HG02759 (cell line): ENCODE measurements around the gene LRMDA.

Experiments
- ATAC-seq: cut with Tn5 transposase; IDR thresholded peaks from one replicate; pipeline ENCODE4 v1.9.1; 2021; ENCODE audit warnings: mild to moderate bottlenecking, moderate library complexity; ENCODE audit not compliant: unreplicated experiment

Gene LRMDA

DNA sequence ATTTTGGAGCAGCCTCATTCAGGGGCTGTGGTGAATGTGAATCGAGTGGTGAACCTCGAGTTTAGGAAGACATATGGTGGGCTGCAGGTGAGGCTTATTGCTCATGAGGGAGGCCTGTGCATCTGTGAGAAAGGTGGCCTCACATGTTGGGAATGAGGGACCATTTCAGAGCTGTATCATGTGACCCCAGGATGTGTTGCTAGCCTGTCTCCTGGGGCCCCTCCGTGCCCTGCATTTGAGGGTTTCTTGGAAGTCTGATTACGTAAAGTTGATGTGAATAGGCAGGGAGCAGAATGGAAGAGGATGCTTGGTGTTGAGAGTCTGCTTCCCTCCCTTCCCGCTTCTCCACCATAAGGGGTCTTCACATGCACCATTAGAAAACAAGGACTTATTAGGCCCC, 569.1 kb downstream of the LRMDA start:
- no peak for ATAC-seq

- ATAC-seq = no peak
These were observed 569.6 kb downstream of the LRMDA start for GRCh38 chr10:76001019-76001418.

GRCh38 chr10:76001461-76001860, 570.0 kb downstream of the LRMDA start:
- ATAC-seq = no peak

DNA sequence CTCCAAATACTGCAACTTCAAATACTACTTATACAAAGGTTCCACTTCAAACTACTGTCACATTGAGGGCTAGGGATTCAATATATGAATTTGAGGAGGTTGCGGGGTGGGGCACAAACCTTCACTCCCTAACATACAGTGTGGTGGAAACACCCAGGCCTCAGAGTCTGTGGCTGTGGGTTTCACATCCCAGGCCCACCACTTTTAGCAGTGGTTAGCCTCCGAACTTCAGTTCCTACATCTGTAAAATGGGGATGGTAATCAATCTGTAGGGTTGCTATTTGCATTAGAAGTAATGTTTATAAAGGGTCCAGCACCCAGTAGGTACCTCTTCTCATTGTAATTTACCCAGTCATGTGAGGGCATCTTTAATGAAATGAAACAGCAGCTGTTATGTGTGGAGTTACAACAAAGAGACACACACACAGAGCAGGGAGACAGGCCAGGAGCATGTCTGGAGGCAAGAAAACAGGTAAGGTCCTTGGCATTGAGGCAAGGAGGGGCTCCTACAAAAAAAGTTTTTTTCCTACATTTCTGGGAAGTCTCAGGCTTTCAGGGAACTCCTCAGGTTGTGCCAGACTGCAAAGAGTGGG, 570.9 kb downstream of the LRMDA start:
- no peak for ATAC-seq

- ATAC-seq = no peak
These were observed 576.3 kb downstream of the LRMDA start for GRCh38 chr10:76007667-76008181.

- no peak for ATAC-seq
These were observed 578.1 kb downstream of the LRMDA start for GRCh38 chr10:76009531-76009930.

- ATAC-seq = no peak
These were observed 579.3 kb downstream of the LRMDA start for GRCh38 chr10:76010703-76011102.

GRCh38 chr10:76012716-76013327, 581.4 kb downstream of the LRMDA start:
- ATAC-seq = no peak

DNA sequence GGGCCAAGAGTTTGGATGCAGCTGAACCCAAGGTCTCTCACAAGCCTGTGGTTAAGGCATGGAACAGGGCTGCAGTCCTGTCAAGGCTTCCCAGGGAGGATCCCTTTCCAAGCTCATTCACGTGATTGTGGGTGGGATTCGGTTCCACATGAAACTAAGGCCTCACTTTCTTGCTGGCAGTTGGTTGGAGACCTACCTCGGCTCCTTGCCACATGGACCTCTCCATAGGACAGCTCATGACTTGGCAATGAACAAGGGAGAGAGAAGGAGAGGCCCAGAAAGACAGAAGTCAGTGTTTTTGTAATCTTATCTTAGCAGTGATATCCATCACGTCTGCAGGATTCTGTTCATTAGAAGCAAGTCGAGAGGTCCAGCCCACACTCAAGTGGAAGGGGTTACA, 583.8 kb downstream of the LRMDA start:
- no peak for ATAC-seq

DNA sequence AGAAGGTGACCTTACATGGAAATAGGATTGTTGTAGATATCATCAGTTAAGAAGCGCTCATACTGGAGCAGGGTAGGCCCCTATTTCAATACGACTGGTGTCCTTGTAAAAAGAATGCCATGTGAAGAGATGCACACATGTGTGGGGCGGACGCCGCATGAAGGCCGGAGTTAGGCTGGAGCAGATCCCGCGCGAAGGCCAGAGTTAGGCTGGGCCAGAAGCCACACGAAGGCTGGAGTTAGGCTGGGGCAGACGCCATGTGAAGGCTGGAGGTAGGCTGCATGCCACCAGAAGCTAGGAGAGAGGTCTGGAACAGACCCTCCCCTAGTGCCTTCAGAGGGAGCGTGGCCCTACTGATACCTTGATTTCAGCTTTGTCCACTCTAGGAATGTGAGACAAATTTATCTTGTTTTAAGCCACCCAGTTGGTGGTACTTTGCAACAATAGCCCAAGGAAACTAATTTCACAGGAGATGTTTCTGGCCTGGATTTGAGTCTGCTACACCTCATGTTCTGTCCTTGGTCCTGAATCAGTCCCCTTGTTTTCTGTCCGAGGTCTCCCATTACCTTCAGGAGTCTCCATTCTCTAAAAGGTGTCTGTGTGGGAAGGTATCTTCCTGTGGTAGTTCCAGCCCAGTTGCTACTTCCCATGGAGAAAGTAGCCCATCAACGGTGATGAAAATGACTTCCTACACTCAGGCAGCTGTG, 585.8 kb downstream of the LRMDA start:
- no peak for ATAC-seq

- no peak for ATAC-seq
These were observed 586.5 kb downstream of the LRMDA start for GRCh38 chr10:76017733-76018433.

DNA sequence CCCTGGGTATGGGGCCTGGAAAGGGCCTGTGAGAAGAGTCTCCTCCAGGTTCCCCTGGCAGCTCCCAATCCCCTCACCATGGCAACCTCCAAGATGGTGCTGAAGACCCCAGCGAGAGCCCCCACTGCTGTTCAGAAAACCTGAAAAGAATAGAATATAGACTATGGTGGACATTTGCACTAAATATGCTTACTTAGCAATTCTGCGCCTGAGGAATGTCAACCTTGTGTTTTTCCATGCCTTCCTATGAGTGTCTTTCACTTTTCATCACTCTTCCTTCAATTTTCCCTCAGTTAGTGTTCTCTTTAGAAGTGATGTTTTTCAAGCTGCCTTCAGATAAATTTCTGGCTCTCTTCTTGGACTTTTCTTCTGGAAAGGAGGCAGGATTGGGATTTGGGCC, 589.2 kb downstream of the LRMDA start:
- ATAC-seq = no peak

DNA sequence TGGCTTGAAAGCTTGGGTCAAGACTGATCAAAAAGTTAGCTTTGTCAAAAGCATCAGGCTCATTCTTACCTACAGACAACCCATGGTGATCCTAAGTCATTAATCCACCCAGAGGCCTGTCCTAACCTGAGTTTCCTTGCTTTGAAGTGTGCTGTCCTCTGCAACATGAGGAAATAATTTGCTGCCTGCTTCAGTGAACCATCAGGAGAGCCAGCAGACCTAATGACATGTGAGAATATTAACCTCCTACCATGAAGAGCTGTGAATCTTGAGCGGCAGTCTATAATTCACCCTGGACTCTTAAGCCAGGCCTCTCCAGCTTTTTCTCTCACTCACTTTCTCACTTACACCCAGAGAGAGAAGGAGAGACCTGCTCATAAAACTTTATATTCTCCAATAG, 590.0 kb downstream of the LRMDA start:
- no peak for ATAC-seq

DNA sequence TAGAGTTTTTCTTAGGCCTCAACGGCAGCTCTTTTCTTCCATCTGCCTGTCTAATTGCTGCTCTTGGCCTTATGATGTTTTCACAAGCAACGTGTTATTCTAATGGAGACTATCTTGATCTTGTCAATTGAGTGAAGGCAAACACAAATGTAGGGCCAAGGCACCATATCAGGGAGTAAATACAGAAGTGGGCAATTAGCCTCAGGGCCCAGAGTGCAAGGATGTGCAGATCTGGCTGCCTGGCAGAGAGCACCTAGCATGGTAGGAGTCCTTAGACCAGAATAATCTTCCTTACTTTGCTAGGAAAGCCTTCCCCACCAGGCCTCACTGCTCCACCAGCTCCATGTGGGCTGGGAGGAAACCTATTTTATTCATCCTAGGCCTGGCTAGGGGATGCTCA, 590.9 kb downstream of the LRMDA start:
- no peak for ATAC-seq

- ATAC-seq = no peak
These were observed 591.6 kb downstream of the LRMDA start for GRCh38 chr10:76023007-76023406.

- no peak for ATAC-seq
These were observed 593.2 kb downstream of the LRMDA start for GRCh38 chr10:76024460-76025123.

DNA sequence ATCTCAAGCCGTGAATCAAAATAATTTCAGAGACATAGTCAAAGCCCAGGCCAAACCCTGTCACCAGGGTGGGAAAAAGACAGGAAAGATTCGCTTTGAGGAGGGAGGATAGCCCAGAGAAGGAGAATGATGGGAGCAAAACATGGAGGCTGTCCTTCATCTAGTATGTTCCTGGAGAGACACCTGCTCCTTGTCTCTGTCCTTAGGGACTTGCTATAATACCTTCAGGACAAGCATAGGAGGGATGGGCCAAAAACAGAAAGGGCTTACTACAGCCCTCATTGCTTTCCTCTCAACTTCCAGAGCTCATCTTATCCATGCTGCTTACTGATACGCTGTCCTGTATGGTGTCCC, 593.7 kb downstream of the LRMDA start:
- ATAC-seq = no peak

DNA sequence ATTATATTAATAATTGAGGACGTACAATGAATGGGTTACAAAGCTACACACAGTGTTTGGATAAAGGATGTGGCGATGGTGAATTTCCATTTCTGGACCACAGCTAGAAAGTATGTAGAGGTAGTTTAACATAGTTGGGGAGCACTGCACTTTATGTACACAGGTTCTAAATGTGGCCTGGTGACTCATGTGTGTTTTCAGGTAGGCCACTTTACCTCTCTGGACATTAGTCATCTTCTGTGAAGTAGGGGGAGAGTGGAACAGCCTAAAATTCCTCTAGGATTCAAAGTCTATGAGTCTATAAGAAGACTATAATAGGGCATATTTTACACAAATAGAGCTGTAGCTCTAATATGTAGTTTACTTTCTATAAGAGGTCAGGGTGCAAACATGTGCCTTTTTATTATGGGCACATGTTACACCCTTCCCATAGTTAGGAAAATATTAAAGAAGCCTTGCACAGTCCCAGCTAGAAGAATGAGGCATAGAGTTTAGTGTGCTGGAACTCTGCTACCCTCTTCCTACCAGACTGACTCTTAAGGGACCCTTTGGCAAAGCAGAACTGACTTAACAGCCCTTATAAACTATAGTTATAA, 594.9 kb downstream of the LRMDA start:
- ATAC-seq = no peak

DNA sequence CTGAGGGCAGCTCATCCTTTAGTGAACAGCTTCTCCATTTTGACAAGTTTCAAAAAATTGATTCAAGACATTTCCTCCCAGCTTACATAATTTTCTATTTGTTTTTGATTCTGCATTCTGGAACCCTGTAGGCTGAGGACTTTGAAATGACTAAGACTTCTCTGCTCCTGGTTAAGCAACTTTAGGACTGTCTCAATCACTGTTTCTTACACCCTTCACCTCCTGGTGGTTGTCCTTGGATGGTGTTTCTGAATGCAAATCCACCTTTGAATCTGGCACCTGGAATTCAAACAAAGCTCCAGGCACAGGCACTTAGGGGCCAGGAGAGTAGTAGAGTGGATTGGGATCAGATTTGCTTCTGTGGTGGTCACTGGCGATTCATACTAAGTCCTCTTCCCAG, 595.5 kb downstream of the LRMDA start:
- ATAC-seq = no peak

DNA sequence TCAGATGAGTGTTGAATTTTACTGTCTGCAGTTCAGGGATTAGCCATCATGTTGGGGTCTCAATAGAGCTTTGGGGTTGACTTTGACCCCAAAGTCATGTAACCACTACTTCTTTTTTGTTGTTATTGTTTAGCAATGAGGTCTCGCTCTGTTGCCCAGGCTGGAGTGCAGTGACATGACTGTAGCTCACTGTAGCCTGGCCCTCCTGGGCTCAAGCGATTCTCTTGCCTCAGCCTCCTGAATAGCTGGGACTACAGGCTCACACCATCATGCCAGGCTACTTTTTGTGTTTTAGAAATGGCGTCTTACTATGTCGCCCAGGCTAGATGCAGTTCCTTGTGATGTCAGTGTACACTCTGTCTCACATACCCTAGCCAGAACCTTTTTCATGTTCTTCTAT, 598.4 kb downstream of the LRMDA start:
- no peak for ATAC-seq

DNA sequence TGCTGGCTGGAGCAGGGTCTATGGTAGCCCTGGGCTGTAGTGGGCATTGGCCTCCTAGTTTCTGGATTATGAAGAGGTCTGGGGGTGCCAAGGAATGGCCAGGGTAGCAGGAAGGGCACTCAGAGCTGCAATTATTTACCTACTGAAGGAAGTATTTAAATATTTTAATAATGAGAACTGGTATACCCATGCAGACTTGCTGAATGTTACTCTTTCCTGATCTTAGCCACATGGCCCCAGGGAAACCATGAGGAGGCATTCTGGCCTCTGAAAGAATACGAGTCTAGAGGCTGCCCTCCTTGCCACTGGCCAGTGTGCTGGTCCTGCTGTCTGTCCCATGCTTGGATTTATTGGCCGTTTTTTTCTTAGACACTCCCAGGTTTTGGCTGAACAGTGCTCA, 599.7 kb downstream of the LRMDA start:
- ATAC-seq = no peak
